ENCODE results near the gene GFOD1.
"Not testable (repeated sequence)": the region's sequence is repeated elsewhere in the genome, so short reads cannot be mapped to it uniquely, and the experiment has no call there.

Gene GFOD1

DNA sequence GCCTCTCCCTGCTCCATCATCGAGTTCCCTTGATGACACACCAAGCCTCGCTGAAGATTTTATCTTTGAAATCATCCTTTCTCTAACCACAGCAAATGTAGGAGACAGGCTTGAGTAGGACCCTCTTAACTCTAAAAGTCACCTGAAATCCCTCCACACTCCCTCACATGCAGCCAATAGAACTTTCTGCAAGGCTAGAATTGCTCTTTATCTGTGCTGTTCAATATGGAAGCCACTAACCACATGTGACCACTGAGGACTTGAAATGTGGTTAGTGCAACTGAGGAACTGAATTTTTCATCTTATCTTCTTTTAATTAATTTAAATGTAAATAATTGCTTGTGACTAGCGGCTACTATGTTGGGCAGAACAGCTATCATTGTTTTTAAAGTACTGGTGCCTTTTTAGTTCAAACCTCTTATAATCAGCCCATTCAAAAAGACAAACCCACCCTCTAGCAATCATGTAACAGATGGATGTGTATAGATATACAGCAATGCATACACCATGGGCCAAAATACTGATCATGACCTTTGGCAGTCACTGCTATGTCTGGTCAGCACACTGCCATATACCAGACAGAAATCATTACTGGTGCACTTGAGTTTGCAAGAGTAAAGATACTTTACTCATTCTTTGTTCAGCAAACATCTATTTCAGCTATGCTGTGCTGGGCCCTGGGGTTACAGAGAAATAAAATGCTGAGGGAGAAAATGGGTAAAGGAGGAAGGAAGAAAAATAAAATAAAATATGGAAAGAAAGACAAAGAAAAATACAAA lies 50.0 kb downstream of the GFOD1 start:
- no peak for DNase-seq

DNA sequence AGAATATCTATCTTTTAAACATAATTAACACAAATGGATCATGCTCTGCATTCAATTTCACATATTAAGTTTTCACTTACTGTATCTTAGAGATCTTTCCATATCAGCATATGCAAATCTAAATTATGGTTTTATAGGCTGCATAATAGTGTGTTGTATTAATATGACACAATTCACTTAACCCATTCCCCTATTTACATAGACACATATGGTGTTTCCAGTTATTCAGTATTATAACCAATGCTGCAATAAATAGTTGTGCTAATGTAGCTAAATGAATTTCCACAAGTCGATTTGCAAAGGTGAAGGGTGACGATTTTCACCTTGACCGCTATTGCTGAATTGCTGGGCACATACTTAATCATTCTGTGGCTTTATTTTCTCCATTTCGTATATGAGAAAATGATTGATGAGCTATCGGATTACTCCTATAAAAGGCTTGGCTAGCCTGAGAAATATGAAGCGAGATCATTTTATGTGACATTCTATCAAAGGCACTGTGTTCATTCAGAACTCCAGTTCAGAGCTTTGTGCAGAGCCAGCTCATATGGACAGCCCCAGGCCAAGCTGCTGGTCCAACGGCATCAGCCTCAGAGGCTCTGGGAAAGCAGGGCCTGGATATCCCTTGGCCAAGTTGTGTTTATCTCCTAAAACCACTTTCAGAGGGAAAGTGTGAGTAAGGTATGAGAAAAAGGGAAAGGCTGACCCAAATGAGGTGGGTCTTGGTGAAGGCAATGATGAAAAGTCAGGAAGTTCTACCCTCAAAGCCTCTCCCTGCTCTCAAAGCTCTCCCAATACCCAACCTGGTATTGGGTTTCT lies 50.8 kb downstream of the GFOD1 start:
- no peak for DNase-seq

DNA sequence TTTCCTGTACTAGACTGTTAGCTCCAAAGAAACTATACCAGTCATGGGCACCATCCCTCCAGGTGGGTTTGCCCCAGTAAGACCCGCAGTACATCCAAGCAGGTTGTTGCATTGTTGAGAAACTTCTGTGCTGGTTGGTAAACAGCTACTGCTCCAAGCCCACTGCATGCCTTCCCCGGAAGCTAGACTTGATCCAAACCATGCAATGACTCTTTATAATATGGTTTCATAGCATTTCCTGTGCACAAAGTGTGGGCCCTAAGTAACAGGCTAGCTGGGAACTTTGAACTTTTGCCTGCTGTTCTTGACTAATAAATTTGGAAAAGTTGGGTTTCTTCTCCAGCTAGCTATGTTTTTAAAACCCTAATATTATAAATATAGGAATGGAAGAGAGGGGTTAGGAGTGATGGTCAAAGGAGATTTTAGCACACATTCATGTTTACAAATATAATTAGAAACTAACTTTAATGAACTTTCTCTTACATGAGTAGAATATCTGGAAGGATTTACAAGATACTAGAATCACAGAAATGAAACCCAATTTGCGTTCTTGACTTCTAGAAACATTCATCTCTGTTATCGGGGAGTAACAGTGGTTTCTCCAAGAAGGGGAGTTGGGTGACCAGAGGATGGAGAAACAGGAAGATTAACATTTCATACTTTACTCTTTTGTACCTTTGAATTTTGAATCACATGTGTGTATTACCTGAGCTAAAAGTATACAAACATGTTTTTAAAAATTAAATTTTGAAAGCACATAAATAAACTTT lies 51.7 kb downstream of the GFOD1 start:
- DNase-seq, result no peak

GRCh38 chr6:13434777-13435176 lies 52.6 kb downstream of the GFOD1 start:
- no peak for DNase-seq

- not testable (repeated sequence) for DNase-seq
Observed at GRCh38 chr6:13434135-13434775, 53.1 kb downstream of the GFOD1 start.

DNA sequence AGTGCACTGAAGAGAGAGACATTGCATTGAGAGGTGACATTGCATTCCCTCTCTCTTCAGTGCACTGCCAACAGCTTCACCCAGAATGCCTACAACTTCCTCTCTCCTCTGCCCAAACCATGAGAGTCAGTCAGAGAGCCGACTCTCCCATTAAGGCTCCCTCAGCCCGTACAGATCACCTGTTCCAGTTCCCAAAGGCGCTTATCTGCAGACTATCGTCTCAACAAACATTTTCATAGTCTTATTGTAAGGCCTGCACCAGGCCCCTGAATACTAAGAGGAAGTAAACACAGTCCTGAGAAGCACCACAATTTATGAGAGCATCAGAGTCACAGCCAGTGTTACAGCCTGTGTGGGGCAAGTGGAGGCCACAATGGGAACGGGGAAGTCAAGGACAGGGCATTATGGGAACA lies 53.7 kb downstream of the GFOD1 start:
- DNase-seq, result no peak

GRCh38 chr6:13432526-13433184 lies 54.7 kb downstream of the GFOD1 start:
- no peak for DNase-seq

GRCh38 chr6:13431861-13432465 lies 55.4 kb downstream of the GFOD1 start:
- no peak for DNase-seq

DNA sequence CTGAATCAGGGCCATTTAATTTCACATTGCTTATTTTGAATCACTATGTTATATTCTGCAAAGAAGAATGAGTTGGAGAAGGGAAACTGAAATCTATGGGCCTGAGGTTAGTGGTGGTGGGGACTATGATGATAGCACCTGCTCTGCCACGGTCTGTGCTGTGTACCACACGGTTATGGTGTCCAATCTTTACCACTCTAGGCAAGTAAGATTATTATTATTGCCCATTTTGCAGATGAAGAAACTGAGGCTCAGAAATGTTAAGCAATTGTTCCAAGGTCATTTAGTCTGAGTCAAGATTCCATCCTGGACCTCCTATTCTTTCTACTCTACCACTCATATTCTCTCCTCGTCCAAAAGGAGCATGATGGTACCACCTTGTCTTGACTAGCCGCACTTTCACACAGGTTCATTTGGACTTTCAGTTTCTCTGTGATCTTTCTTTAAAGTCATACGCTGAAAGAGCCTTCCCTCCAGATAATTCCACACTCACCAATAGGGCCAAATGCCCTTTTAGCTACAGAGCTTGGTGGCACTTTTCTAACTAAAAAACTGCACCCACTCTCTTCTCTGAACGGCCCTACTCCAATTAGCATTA lies 56.2 kb downstream of the GFOD1 start:
- no peak for DNase-seq

DNA sequence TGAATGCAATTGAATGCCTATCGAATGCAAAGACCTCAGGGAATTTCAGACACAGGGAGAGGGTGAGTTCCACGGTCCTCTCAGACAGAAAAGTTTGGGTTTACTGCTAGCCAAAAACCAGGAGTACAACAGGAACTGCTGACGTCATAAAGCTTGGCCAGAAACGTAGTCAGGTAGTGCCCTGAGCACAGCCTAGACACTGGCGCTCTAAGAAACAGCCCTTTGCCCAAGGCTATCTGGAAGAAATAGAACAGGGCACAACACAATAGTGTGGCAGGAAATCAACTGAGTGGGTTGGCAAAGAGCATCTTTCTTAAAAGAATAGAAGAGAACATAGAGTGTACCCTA lies 58.0 kb downstream of the GFOD1 start:
- DNase-seq, result no peak

- DNase-seq, result no peak
Observed at GRCh38 chr6:13428583-13429405, 58.6 kb downstream of the GFOD1 start.

DNA sequence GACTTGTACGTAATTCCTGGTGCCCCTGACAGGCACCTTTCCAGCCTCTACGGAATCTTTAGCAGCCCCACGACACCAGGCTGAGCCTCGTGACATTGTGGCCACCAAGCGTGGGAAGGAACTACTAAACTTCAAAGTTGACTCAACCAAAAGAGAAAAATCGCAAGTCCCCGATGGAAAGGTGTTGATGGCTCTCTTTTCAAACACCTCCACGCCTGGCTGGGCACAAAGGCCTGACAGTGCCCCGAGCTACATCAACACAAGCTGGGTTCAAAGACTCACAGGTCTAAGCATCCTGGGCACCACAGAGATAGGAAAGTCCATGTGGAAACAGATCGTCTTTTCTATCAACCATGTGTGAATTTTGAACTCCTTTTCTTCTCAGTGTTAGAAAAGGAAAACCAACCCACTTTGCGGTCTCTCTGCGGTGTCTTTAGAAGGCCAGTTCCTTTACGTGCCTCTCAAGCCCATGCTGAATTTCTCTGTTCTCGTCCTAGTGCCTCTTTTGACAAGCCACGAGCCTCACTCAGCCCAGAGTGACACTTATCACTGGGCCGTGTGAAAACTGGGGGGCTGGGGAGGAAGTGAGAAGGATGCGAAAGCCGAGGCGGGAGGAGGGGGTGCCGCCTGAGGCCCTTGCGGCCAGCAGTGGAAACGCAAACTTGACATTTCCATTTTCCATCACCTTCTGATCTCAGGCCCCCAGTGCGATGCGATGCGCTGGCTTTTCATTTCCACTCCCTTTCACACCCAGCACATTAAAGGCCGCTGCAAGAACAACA lies 59.4 kb downstream of the GFOD1 start:
- no peak for DNase-seq

- no peak for DNase-seq
Observed at GRCh38 chr6:13427316-13427715, 60.1 kb downstream of the GFOD1 start.

DNA sequence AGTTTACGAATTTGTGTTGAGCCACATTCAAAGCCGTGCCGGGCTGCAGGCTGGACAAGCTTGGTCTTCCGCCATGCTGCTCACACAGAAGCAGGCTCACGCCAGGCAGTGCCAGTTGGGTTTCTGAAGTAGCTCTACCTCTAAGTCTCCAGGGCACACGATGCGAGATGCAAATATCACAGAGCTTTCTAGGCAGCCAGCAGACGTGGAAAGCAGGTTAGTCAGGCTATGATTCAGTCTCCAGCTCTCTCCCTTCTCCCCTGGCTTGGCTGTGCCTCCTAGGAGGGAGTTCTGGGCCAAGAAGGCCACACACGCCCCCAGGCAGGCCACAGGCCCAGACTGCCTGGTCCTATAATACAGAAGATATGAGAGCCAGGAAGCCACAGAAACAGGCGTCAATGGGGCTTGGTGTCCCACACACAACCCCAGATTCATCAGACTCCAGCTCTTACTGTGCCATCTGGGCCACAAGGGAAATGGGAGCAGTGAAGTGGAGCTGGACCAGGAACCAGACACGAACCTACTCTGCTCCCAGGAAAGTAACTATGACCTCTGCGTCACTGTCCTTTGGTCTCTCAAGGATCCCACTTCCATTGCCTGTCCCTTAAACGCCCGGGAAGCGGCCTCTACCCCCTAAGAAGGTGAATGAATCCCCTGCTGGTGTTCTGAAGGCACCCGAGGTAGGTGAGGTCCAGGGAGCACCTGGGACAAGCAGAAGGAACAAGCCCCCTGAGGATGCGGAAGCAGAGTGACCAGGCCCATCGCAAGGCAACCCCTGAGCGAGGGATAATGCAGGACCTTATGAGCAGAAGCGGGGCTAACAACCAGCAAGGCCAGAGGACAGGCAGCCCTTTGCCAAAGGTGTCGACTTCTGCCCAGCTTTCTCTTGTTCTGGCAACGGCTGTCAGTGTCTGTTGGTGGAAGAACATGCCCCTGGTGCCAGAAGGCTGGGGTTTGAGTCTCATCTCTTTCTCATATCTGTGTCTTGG lies 61.2 kb downstream of the GFOD1 start:
- DNase-seq, result no peak

DNA sequence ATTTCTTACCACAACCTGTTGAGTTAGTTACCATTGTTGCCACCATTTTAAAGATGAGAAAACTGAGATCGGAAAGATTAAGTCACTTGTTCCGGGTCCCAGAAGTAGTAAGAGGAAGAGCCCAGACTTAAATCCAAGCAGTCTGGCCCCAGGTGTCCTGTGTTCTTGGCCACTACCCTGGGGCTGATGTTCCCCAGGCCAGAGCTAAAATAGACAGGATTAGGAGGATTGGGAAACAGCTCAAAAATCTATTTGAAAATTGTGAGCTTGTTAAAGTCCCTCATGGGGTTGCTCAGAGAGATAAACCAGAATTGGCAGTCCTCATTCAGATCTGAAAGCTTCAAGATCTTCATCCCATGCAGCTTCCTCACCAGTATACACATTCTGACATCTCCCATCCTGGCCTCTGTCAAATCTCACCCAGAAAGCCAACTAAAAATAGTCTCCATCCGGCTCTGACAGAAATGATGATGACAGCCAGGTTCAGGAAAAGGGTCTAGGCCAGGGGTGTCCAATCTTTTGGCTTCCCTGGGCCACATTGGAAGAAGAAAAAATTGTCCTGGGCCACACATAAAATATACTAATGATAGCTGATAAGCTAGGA lies 62.0 kb downstream of the GFOD1 start:
- DNase-seq, result no peak

DNA sequence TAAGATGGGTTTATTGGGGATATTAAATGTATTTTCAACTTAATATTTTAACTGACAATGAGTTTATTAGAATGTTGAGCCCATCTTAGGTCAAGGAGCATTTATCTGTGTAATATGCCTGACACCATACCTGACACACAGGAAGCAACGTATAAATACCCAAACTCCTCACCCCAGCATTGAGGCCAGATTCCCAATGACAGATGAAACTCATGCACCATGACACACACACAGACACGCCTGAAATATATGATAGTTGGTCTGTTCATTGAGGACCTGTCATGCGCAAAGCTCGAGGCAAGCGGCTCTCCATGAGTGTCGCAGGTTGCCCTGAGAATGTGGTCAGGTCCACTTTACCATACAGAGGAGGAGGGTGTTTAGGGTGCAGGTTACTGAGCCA lies 64.1 kb downstream of the GFOD1 start:
- no peak for DNase-seq

DNA sequence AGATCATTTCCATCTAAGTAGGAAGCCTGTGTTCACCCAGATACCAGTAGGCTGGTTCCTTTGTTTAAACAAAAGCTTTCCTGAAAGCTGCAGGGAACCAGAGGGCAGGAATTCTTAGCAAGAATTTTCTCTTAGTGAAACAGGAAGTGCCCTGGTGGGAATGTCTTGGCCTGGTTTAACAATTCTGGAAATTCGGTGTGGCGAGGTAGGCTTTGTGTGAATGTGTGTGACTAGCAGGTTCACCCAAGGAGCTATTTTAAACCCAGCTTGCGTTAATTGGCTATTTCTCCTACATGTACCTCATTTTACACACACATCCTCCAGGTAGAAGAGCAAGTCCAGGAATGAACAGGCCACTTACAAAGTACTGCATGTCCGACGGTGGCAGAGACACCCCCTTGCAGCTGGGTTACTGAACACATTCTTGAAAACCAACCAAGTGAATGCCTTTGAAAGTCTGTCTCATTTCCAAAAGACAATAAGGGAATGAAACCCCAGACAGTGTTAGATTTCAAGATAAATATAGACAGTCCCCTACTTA lies 64.6 kb downstream of the GFOD1 start:
- no peak for DNase-seq

Data from left hindlimb (tissue), 1 donor.